Gastrocnemius medialis (tissue), 4 donors: Measurements from ENCODE around the gene ZNF638.

Experiments
- POLR2A ChIP-seq, 2 donors: fragments of 450-650 bp; IDR thresholded peaks; one replicate each; pipeline ENCODE4 v1.6.1; 2017; ENCODE audit warnings: antibody characterized with exemption in 2 of 2, mild to moderate bottlenecking in 2 of 2, moderate library complexity in 2 of 2
- TF ChIP-seq, protein P1 (sequence below), 5 experiments: fragments of 450-650 bp in 3 of 5; fragments of 200-600 bp in 2 of 5; sonication (generic) in 2 of 5; IDR thresholded peaks in 4 of 5; conservative IDR thresholded peaks in 1 of 5; 1 replicate in 4 of 5; 2 replicates in 1 of 5; pipeline ENCODE4 v1.5.1; 2016 to 2019; ENCODE audit warnings: antibody characterized with exemption in 5 of 5, mild to moderate bottlenecking in 3 of 5, moderate library complexity in 3 of 5

DNA sequence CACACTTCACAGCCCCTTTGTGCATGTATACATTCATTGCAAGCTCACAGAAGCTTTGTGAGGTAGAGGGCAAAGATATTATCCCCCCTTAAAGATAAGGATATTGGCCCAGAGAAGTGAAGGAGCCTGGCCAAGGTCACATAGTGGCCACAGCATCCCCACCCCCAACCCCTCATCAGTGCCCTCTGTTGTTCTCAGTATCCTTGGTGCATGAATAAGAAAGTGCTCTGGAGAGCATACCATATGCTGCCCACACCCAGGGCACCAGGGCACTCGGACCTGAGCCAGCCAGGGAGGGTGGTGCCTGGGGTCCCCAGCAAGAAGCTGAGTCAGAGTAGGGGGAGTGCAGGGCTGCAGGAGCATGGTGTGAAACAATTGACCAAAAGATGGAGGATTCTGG, 125.0 kb downstream of the ZNF638 start:
- no peak for TF ChIP-seq POLR2A (IDR thresholded peaks at IDR 0.05)
- TF ChIP-seq, protein P1, sequence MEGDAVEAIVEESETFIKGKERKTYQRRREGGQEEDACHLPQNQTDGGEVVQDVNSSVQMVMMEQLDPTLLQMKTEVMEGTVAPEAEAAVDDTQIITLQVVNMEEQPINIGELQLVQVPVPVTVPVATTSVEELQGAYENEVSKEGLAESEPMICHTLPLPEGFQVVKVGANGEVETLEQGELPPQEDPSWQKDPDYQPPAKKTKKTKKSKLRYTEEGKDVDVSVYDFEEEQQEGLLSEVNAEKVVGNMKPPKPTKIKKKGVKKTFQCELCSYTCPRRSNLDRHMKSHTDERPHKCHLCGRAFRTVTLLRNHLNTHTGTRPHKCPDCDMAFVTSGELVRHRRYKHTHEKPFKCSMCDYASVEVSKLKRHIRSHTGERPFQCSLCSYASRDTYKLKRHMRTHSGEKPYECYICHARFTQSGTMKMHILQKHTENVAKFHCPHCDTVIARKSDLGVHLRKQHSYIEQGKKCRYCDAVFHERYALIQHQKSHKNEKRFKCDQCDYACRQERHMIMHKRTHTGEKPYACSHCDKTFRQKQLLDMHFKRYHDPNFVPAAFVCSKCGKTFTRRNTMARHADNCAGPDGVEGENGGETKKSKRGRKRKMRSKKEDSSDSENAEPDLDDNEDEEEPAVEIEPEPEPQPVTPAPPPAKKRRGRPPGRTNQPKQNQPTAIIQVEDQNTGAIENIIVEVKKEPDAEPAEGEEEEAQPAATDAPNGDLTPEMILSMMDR (IDR thresholded peaks at IDR 0.05 in 4 of 5, conservative IDR thresholded peaks at IDR 0.05 in 1 of 5), result no peak
